Right lobe of liver (tissue), 4 donors: Measurements from ENCODE around the gene GNAI2.

Experiments used
- POLR2A ChIP-seq: fragments of 450-650 bp; IDR thresholded peaks from one replicate; pipeline ENCODE4 v1.6.1; 2017; ENCODE audit warnings: antibody characterized with exemption, mild to moderate bottlenecking
- TF ChIP-seq, protein P1 (sequence below), 4 donors: fragments of 200-600 bp in 3 of 4; fragments of 450-650 bp in 1 of 4; IDR thresholded peaks; one replicate each; pipeline versions ENCODE4 v1.5.1 to v1.8.0; 2016 to 2022; ENCODE audit warnings: antibody characterized with exemption in 4 of 4, mild to moderate bottlenecking in 2 of 4
- donor health status: DM: no; HTN: no; CAD: no.
- donor health status: DM: no; HTN: no; CAD: no.
- donor health status: DM: no; HTN: yes; CAD: no.

DNA sequence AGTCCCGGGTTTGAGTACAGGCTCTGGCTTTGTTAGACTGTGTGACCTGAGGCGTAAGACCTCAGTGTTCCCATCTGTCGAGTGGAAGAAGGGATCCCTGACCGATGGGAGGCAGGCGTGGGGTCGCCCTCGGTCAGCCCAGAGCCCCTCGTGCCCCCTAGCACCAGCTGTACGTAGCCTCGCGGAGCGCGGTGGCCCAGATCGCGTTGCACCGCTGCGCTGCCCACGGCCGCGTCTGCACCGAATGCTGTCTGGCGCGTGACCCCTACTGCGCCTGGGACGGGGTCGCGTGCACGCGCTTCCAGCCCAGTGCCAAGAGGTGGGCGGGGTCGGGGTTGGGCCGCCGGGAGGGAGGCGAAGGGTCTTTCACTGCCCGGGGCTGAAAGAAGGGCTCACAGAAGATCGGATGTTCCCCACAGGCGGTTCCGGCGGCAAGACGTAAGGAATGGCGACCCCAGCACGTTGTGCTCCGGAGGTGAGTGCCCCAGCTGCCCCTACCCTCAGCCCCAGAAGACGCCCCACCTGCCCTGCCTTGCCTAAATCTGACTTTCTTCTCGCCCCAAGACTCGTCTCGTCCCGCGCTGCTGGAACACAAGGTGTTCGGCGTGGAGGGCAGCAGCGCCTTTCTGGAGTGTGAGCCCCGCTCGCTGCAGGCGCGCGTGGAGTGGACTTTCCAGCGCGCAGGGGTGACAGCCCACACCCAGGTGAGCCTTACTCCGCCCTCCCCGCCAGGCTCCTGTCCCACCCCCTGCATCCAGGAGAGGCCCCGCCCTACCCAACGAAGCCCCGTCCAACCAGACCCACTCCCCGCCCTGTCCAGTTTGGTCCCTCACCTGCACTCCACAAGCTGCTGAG lies 39.4 kb downstream of the GNAI2 start:
- TF ChIP-seq, protein P1, sequence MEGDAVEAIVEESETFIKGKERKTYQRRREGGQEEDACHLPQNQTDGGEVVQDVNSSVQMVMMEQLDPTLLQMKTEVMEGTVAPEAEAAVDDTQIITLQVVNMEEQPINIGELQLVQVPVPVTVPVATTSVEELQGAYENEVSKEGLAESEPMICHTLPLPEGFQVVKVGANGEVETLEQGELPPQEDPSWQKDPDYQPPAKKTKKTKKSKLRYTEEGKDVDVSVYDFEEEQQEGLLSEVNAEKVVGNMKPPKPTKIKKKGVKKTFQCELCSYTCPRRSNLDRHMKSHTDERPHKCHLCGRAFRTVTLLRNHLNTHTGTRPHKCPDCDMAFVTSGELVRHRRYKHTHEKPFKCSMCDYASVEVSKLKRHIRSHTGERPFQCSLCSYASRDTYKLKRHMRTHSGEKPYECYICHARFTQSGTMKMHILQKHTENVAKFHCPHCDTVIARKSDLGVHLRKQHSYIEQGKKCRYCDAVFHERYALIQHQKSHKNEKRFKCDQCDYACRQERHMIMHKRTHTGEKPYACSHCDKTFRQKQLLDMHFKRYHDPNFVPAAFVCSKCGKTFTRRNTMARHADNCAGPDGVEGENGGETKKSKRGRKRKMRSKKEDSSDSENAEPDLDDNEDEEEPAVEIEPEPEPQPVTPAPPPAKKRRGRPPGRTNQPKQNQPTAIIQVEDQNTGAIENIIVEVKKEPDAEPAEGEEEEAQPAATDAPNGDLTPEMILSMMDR (IDR thresholded peaks at IDR 0.05): no peak
- no peak for TF ChIP-seq POLR2A
